HEK293 (cell line): ENCODE data around the gene ARRDC2.

Source experiments
- CTCF ChIA-PET: fragments of 350-600 bp; formaldehyde crosslinking; extraction: SDS; loops from one replicate; lab custom pipeline; 2021; ENCODE audit warnings: antibody characterized with exemption; lab: Yijun Ruan, JAX
- POLR2A ChIA-PET: fragments of 300-600 bp; formaldehyde crosslinking; extraction: SDS; loops from one replicate; lab custom pipeline; 2020; ENCODE audit warnings: antibody characterized with exemption, inconsistent platforms; lab: Yijun Ruan, JAX
- H3K27ac ChIP-seq: fragments of 200-500 bp; sonication (Bioruptor generic); 2 replicates; pipeline ENCODE4 v1.5.1; 2014; ENCODE audit warnings: low read depth, low read length, control low read depth, inconsistent platforms; ENCODE audit errors: extremely low read depth
- H3K36me3 ChIP-seq, 2 experiments: fragments of 200-500 bp in 1 of 2; sonication (Bioruptor generic) in 1 of 2; 1 replicate in 1 of 2; 2 replicates in 1 of 2; pipeline ENCODE4 v1.5.1; 2014 to 2017; ENCODE audit warnings: inconsistent platforms in 2 of 2, low read length in 2 of 2; ENCODE audit not compliant: control insufficient read depth in 2 of 2, insufficient read depth in 1 of 2
- H3K4me1 ChIP-seq: fragments of 200-500 bp; sonication (Bioruptor generic); 2 replicates; pipeline ENCODE4 v1.5.1; 2014; ENCODE audit warnings: mild to moderate bottlenecking, low read length, inconsistent platforms; ENCODE audit not compliant: control insufficient read depth, insufficient read depth
- H3K4me3 ChIP-seq: 2 replicates; pipeline ENCODE4 v1.5.1; 2011; ENCODE audit warnings: low read depth, mild to moderate bottlenecking, control low read depth, low read length, moderate library complexity
- H3K9me3 ChIP-seq: fragments of 200-500 bp; sonication (Bioruptor generic); 2 replicates; pipeline ENCODE4 v1.5.1; 2014; ENCODE audit warnings: low read depth, low read length, inconsistent platforms; ENCODE audit not compliant: control insufficient read depth, insufficient read depth
- KLF16 ChIP-seq: fragments of 450-650 bp; formaldehyde crosslinking; IDR thresholded peaks from 2 replicates; pipeline ENCODE4 v1.5.1; 2017; ENCODE audit warnings: missing biosample characterization, missing genetic modification characterization
- SP7 ChIP-seq: fragments of 450-650 bp; formaldehyde crosslinking; IDR thresholded peaks from 2 replicates; pipeline ENCODE4 v1.5.1; 2016; ENCODE audit warnings: missing biosample characterization, missing genetic modification characterization
- ZFP41 ChIP-seq: fragments of 450-650 bp; formaldehyde crosslinking; IDR thresholded peaks from 2 replicates; pipeline ENCODE4 v1.5.1; 2016; ENCODE audit warnings: missing biosample characterization, missing genetic modification characterization, borderline replicate concordance
- ZNF138 ChIP-seq: fragments of 450-650 bp; formaldehyde crosslinking; IDR thresholded peaks from 2 replicates; pipeline ENCODE4 v1.5.1; 2016; ENCODE audit warnings: missing biosample characterization, missing genetic modification characterization, borderline replicate concordance
- ZNF174 ChIP-seq: fragments of 450-650 bp; formaldehyde crosslinking; IDR thresholded peaks from 2 replicates; pipeline ENCODE4 v1.5.0; 2017; ENCODE audit warnings: missing biosample characterization, mild to moderate bottlenecking, missing genetic modification characterization
- ZNF248 ChIP-seq: fragments of 450-650 bp; formaldehyde crosslinking; IDR thresholded peaks from 2 replicates; pipeline ENCODE4 v1.5.1; 2017; ENCODE audit warnings: missing biosample characterization, missing genetic modification characterization
- ZNF302 ChIP-seq: fragments of 450-650 bp; formaldehyde crosslinking; IDR thresholded peaks from 2 replicates; pipeline ENCODE4 v1.5.1; 2016; ENCODE audit warnings: missing biosample characterization, missing genetic modification characterization, low read depth
- ZNF423 ChIP-seq: fragments of 450-650 bp; formaldehyde crosslinking; IDR thresholded peaks from 2 replicates; pipeline ENCODE4 v1.5.1; 2016; ENCODE audit warnings: missing biosample characterization, missing genetic modification characterization
- ZNF433 ChIP-seq: fragments of 450-650 bp; formaldehyde crosslinking; IDR thresholded peaks from 2 replicates; pipeline ENCODE4 v1.5.1; 2016; ENCODE audit warnings: missing biosample characterization, missing genetic modification characterization, low read depth
- ZNF510 ChIP-seq: fragments of 450-650 bp; formaldehyde crosslinking; IDR thresholded peaks from 2 replicates; pipeline ENCODE4 v1.5.1; 2018; ENCODE audit warnings: mild to moderate bottlenecking, missing genetic modification characterization, missing biosample characterization; ENCODE audit not compliant: insufficient replicate concordance
- ZNF555 ChIP-seq: fragments of 450-650 bp; formaldehyde crosslinking; conservative IDR thresholded peaks from 2 replicates; pipeline ENCODE4 v1.5.1; 2017; ENCODE audit warnings: missing biosample characterization, mild to moderate bottlenecking, missing genetic modification characterization, inconsistent platforms
- ZNF610 ChIP-seq: fragments of 450-650 bp; formaldehyde crosslinking; IDR thresholded peaks from 2 replicates; pipeline ENCODE4 v1.5.1; 2016; ENCODE audit warnings: missing biosample characterization, missing genetic modification characterization, borderline replicate concordance
- ZNF621 ChIP-seq: fragments of 450-650 bp; formaldehyde crosslinking; IDR thresholded peaks from 2 replicates; pipeline ENCODE4 v1.5.1; 2017; ENCODE audit warnings: missing biosample characterization, missing genetic modification characterization
- ZXDB ChIP-seq: fragments of 450-650 bp; formaldehyde crosslinking; IDR thresholded peaks from 2 replicates; pipeline ENCODE4 v1.5.1; 2016; ENCODE audit warnings: missing biosample characterization, missing genetic modification characterization
- TF ChIP-seq, protein P1 (sequence below): fragments of 450-650 bp; formaldehyde crosslinking; IDR thresholded peaks from 2 replicates; pipeline ENCODE4 v1.5.1; 2016; ENCODE audit warnings: missing biosample characterization, missing genetic modification characterization, low read depth
- TF ChIP-seq, protein P2 (sequence below): fragments of 450-650 bp; formaldehyde crosslinking; IDR thresholded peaks from 2 replicates; pipeline ENCODE4 v1.5.1; 2016; ENCODE audit warnings: missing biosample characterization, missing genetic modification characterization
- TF ChIP-seq, protein P3 (sequence below): fragments of 450-650 bp; formaldehyde crosslinking; IDR thresholded peaks from 2 replicates; pipeline ENCODE4 v1.5.0; 2017; ENCODE audit warnings: missing biosample characterization, missing genetic modification characterization, borderline replicate concordance
- TF ChIP-seq, protein P4 (sequence below): fragments of 450-650 bp; formaldehyde crosslinking; conservative IDR thresholded peaks from 2 replicates; pipeline ENCODE4 v1.5.1; 2016; ENCODE audit warnings: low read depth, missing biosample characterization, missing genetic modification characterization
- TF ChIP-seq, protein P5 (sequence below): fragments of 450-650 bp; formaldehyde crosslinking; optimal IDR thresholded peaks from 2 replicates; pipeline ENCODE3; 2016; ENCODE audit warnings: missing biosample characterization, mild to moderate bottlenecking, missing genetic modification characterization
- TF ChIP-seq, protein P6 (sequence below): fragments of 450-650 bp; formaldehyde crosslinking; IDR thresholded peaks from 2 replicates; pipeline ENCODE4 v1.5.1; 2016; ENCODE audit warnings: missing biosample characterization, missing genetic modification characterization

The ARRDC2 gene

DNA sequence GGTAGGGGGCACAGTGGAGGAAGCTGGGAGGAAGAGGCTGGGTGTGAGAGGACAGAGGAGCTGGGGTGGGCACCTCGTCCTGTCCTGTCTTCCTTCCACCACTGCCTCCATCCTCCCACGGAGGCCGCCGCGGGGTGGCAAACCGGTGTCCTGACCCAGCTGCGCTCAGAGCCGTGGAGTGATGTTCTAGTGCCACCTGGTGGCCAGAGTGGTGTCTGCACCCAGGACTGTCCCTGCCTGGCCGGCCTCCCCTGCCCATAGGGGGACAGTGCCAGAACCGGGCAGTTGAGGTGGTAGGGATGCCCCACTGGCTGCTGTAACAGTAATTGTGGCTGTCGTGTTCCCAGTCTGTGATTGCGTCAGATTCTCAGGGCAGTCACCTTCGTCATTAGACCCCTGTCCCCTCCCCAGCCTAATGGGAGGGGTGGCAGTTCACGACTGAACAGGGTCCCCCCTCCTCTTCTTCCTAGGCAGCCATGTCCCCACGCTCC is 11.1 kb upstream of the ARRDC2 start:
- Histone ChIP-seq H3K27ac (no peak overlapping the region), H3K4me1 (no peaks in the 10 kb centered on the region), H3K4me3 (no peak overlapping the region), H3K9me3 (no peaks in the 10 kb centered on the region), H3K36me3 (no peaks in the 10 kb centered on the region)
- POLR2A ChIA-PET = interaction anchor here (0.6 to 1.6 kb wide), 3 partner anchors 49 to 612 kb away, joined by 5 to 7 read pairs (median 6); no protein-coding TSS in a partner anchor
- CTCF ChIA-PET = interaction anchor here (0.6 to 8.1 kb wide), 21 partner anchors 9 to 680 kb away, joined by 3 to 233 read pairs (median 4); partner anchors contain the start of genes CCDC124 and RPL18A
- TF ChIP-seq, protein P1, sequence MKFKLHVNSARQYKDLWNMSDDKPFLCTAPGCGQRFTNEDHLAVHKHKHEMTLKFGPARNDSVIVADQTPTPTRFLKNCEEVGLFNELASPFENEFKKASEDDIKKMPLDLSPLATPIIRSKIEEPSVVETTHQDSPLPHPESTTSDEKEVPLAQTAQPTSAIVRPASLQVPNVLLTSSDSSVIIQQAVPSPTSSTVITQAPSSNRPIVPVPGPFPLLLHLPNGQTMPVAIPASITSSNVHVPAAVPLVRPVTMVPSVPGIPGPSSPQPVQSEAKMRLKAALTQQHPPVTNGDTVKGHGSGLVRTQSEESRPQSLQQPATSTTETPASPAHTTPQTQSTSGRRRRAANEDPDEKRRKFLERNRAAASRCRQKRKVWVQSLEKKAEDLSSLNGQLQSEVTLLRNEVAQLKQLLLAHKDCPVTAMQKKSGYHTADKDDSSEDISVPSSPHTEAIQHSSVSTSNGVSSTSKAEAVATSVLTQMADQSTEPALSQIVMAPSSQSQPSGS (tag by site-specific recombination) = no peak
- TF ChIP-seq ZNF248 (tag by site-specific recombination) (no peak), ZFP41 (no peak), ZNF555 (tag by site-specific recombination) (no peak), ZNF138 (no peak), ZNF433 (tag by site-specific recombination) (no peak), ZNF510 (tag by site-specific recombination) (no peak), ZNF610 (tag by site-specific recombination) (no peak), ZXDB (tag by site-specific recombination) (no peak), ZNF174 (tag by site-specific recombination) (no peak), KLF16 (no peak), SP7 (peak; percentile 51; the same call in 1 of the 2 replicates), ZNF621 (tag by site-specific recombination) (no peak), ZNF423 (no peak), ZNF302 (tag by site-specific recombination) (no peak)
- TF ChIP-seq, protein P2, sequence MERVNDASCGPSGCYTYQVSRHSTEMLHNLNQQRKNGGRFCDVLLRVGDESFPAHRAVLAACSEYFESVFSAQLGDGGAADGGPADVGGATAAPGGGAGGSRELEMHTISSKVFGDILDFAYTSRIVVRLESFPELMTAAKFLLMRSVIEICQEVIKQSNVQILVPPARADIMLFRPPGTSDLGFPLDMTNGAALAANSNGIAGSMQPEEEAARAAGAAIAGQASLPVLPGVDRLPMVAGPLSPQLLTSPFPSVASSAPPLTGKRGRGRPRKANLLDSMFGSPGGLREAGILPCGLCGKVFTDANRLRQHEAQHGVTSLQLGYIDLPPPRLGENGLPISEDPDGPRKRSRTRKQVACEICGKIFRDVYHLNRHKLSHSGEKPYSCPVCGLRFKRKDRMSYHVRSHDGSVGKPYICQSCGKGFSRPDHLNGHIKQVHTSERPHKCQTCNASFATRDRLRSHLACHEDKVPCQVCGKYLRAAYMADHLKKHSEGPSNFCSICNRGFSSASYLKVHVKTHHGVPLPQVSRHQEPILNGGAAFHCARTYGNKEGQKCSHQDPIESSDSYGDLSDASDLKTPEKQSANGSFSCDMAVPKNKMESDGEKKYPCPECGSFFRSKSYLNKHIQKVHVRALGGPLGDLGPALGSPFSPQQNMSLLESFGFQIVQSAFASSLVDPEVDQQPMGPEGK (tag by site-specific recombination) = peak; percentile 77
- TF ChIP-seq, protein P3, sequence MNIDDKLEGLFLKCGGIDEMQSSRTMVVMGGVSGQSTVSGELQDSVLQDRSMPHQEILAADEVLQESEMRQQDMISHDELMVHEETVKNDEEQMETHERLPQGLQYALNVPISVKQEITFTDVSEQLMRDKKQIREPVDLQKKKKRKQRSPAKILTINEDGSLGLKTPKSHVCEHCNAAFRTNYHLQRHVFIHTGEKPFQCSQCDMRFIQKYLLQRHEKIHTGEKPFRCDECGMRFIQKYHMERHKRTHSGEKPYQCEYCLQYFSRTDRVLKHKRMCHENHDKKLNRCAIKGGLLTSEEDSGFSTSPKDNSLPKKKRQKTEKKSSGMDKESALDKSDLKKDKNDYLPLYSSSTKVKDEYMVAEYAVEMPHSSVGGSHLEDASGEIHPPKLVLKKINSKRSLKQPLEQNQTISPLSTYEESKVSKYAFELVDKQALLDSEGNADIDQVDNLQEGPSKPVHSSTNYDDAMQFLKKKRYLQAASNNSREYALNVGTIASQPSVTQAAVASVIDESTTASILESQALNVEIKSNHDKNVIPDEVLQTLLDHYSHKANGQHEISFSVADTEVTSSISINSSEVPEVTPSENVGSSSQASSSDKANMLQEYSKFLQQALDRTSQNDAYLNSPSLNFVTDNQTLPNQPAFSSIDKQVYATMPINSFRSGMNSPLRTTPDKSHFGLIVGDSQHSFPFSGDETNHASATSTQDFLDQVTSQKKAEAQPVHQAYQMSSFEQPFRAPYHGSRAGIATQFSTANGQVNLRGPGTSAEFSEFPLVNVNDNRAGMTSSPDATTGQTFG (tag by site-specific recombination) = no peak
- TF ChIP-seq, protein P4, sequence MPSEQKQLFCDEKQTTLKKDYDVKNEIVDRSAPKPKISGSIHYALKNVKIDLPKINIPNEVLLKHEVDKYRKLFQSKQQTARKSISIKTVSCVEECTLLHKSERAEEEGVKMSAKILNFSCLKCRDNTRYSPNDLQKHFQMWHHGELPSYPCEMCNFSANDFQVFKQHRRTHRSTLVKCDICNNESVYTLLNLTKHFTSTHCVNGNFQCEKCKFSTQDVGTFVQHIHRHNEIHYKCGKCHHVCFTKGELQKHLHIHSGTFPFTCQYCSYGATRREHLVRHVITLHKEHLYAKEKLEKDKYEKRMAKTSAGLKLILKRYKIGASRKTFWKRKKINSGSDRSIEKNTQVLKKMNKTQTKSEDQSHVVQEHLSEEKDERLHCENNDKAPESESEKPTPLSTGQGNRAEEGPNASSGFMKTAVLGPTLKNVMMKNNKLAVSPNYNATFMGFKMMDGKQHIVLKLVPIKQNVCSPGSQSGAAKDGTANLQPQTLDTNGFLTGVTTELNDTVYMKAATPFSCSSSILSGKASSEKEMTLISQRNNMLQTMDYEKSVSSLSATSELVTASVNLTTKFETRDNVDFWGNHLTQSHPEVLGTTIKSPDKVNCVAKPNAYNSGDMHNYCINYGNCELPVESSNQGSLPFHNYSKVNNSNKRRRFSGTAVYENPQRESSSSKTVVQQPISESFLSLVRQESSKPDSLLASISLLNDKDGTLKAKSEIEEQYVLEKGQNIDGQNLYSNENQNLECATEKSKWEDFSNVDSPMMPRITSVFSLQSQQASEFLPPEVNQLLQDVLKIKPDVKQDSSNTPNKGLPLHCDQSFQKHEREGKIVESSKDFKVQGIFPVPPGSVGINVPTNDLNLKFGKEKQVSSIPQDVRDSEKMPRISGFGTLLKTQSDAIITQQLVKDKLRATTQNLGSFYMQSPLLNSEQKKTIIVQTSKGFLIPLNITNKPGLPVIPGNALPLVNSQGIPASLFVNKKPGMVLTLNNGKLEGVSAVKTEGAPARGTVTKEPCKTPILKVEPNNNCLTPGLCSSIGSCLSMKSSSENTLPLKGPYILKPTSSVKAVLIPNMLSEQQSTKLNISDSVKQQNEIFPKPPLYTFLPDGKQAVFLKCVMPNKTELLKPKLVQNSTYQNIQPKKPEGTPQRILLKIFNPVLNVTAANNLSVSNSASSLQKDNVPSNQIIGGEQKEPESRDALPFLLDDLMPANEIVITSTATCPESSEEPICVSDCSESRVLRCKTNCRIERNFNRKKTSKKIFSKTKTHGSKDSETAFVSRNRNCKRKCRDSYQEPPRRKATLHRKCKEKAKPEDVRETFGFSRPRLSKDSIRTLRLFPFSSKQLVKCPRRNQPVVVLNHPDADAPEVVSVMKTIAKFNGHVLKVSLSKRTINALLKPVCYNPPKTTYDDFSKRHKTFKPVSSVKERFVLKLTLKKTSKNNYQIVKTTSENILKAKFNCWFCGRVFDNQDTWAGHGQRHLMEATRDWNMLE (tag by site-specific recombination) = no peak
- TF ChIP-seq, protein P5, sequence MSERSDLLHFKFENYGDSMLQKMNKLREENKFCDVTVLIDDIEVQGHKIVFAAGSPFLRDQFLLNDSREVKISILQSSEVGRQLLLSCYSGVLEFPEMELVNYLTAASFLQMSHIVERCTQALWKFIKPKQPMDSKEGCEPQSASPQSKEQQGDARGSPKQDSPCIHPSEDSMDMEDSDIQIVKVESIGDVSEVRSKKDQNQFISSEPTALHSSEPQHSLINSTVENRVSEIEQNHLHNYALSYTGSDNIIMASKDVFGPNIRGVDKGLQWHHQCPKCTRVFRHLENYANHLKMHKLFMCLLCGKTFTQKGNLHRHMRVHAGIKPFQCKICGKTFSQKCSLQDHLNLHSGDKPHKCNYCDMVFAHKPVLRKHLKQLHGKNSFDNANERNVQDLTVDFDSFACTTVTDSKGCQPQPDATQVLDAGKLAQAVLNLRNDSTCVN (tag by site-specific recombination) = peak; percentile 16
- TF ChIP-seq, protein P6, sequence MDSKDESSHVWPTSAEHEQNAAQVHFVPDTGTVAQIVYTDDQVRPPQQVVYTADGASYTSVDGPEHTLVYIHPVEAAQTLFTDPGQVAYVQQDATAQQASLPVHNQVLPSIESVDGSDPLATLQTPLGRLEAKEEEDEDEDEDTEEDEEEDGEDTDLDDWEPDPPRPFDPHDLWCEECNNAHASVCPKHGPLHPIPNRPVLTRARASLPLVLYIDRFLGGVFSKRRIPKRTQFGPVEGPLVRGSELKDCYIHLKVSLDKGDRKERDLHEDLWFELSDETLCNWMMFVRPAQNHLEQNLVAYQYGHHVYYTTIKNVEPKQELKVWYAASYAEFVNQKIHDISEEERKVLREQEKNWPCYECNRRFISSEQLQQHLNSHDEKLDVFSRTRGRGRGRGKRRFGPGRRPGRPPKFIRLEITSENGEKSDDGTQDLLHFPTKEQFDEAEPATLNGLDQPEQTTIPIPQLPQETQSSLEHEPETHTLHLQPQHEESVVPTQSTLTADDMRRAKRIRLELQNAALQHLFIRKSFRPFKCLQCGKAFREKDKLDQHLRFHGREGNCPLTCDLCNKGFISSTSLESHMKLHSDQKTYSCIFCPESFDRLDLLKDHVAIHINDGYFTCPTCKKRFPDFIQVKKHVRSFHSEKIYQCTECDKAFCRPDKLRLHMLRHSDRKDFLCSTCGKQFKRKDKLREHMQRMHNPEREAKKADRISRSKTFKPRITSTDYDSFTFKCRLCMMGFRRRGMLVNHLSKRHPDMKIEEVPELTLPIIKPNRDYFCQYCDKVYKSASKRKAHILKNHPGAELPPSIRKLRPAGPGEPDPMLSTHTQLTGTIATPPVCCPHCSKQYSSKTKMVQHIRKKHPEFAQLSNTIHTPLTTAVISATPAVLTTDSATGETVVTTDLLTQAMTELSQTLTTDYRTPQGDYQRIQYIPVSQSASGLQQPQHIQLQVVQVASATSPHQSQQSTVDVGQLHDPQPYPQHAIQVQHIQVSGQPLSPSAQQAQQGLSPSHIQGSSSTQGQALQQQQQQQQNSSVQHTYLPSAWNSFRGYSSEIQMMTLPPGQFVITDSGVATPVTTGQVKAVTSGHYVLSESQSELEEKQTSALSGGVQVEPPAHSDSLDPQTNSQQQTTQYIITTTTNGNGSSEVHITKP (tag by site-specific recombination) = no peak
